ENCODE data around the gene MAN2A1. TPM values are rescaled to one million over a fixed set of nuclear protein-coding genes. Genes with fewer than 3 reads are reported as not detected.

MAN2A1 gene
- polyA plus RNA-seq, 6 donors from 2014 or later, result 8.4 to 20.6 (median 17.1) TPM

- H3K4me3 Mint-ChIP-seq, result peak overlapping the region; percentile 81 to 96 (median 90)
- ATAC-seq (ENCODE audit: low read depth in 2 of 2) (peak; percentile 74), DNase-seq (peak; percentile 78)
- H3K36me3 Mint-ChIP-seq, result no peaks in the 10 kb centered on the region
- H3K4me1 Mint-ChIP-seq, result peaks cover 30 to 40% (median 31%) of the 10 kb centered on the region in 3 donors
- H3K9me3 Mint-ChIP-seq, result peaks cover 0 to 14% (median 9%) of the 10 kb centered on the region in 7 donors
- peak overlapping the region; percentile 76 to 98 (median 97) for H3K27ac Mint-ChIP-seq
- H3K27me3 Mint-ChIP-seq, result peaks cover 0 to 5% (median 0%) of the 10 kb centered on the region in 3 donors
Observed at GRCh38 chr5:109688970-109689739, 572 bp upstream of the MAN2A1 start.

DNA sequence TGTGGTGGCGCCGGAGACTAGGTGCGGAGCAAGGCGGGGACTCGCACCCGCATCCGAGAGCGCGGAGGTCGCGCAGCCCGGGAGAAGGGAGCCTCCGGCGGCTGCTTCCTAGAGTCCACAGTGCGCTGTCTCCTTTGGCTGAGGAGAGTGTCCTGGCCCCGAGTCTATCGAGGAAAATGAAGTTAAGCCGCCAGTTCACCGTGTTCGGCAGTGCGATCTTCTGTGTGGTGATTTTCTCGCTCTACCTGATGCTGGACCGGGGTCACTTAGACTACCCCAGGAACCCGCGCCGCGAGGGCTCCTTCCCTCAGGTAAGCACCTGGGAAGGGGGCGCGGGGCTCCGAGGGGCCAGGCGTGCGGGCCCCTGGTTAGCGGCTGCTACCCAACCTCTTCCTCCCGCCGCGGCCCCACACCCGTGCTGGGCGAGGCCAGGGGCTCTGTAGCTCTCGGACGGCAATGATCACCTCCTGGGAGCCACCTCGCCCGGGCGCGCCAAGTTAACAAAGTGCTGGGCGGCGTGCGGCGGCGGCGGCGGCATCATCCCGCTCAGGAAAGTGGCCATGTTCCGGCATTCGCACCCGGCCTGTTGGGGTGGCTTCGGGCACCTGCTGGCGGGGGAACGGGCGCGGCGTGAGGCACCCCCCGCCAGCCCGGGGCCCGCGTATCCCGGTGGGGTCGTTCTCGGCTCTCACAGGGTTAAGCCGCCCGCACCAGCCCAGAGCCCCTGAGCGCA is 681 bp downstream of the MAN2A1 start:
- DNase-seq (peak; percentile 57), ATAC-seq (ENCODE audit: low read depth in 2 of 2) (peak; percentile 7 to 9)
- Mint-ChIP-seq H3K36me3 (no peaks in the 10 kb centered on the region), H3K4me3 (peak overlapping the region; percentile 81 to 96 (median 90)), H3K9me3 (peaks cover 0 to 14% (median 9%) of the 10 kb centered on the region in 7 donors), H3K27me3 (no peaks in the 10 kb centered on the region), H3K27ac (peak overlapping the region; percentile 80 to 97 (median 92)), H3K4me1 (peaks cover 39 to 53% (median 44%) of the 10 kb centered on the region in 3 donors)

DNA sequence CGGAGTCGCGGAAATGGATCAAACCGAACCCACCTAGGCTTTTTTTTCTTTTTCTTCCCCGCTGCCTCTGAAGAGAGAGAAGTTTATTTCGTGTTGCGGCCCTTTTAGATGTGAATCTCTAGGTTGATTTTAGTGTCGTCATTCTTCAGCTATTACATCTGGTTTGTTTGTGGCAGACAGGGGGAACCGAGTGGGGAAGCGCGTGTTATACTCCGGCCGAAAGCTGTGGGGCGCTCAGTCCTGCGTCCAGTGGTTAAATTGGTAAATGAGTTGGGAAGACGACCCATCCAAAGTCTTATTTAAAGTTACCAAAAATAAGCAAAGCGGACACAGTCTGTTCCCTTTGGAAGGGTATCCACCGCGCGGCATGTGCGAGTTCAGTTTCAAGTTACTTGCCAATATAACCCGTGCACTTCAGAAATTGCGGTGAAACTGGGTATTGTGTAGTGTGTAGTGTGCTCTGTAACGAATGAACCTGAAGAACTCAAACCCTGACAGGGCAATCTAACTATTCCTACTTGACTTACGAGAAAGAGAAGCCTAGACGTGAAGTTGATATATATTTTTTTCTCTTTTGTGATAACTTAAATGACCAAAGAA is 1.3 kb downstream of the MAN2A1 start:
- DNase-seq (peak; percentile 69), ATAC-seq (ENCODE audit: low read depth in 2 of 2) (peak; percentile 44 to 45)
- peaks cover 0 to 14% (median 9%) of the 10 kb centered on the region in 7 donors for H3K9me3 Mint-ChIP-seq
- peak overlapping the region; percentile 80 to 97 (median 92) for H3K27ac Mint-ChIP-seq
- H3K27me3 Mint-ChIP-seq, result no peaks in the 10 kb centered on the region
- peak overlapping the region; percentile 81 to 96 (median 90) for H3K4me3 Mint-ChIP-seq
- peaks cover 43 to 59% (median 51%) of the 10 kb centered on the region in 3 donors for H3K4me1 Mint-ChIP-seq
- no peaks in the 10 kb centered on the region for H3K36me3 Mint-ChIP-seq

DNA sequence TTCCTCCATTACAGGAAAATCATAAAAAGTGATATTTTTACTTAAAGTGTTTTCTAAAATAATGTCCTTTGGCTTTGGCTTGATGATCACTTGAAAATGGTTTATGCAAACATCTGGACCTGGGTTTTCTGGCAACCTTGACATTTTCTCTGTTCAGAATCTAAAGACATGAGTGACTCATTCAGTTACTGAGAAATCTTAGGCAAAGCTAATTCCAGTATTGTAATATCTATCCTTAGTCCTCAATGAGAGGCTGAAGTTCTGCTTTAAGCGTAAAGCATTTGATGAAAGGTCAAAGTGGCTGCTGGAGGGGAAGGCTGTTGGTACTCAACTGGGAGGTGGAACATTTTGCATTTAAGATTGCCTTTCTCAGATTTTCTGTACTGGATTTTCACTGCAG is 2.3 kb downstream of the MAN2A1 start:
- Mint-ChIP-seq H3K4me1 (peaks cover 51 to 69% (median 60%) of the 10 kb centered on the region in 3 donors), H3K36me3 (no peaks in the 10 kb centered on the region), H3K27me3 (no peaks in the 10 kb centered on the region), H3K4me3 (peak overlapping the region; percentile 51 to 95 (median 82)), H3K27ac (peak overlapping the region in 4 of 6 donors; percentile 6 to 97 (median 74)), H3K9me3 (peaks cover 0 to 14% (median 9%) of the 10 kb centered on the region in 7 donors)
- no peak for ATAC-seq (ENCODE audit: low read depth in 2 of 2)
- no peak for DNase-seq

DNA sequence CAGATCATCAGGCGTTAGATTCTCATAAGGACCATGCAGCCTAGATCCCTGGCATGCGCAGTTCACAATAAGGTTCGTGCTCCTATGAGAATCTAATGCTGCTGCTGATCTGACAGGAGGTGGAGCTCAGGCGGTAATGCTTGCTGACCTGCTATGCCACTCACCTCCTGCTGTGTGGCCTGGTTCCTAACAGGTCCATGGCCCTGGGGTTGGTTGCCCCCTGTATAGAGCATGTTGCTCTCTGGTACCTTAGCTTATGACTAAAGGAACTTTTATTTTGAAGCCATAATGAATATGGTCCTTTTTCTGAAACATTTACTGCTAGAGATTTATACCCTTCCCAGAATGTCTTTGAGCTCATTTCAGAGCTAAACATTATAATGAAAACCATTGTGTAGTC is 3.1 kb downstream of the MAN2A1 start:
- peaks cover 0 to 12% (median 8%) of the 10 kb centered on the region in 7 donors for H3K9me3 Mint-ChIP-seq
- H3K27ac Mint-ChIP-seq, result peak overlapping the region in 2 of 6 donors; percentile 22 to 89
- no peaks in the 10 kb centered on the region for H3K27me3 Mint-ChIP-seq
- peak overlapping the region in 7 of 8 donors; percentile 32 to 95 (median 83) for H3K4me3 Mint-ChIP-seq
- ATAC-seq (ENCODE audit: low read depth in 2 of 2), result no peak
- peaks cover 56 to 75% (median 61%) of the 10 kb centered on the region in 3 donors for H3K4me1 Mint-ChIP-seq
- H3K36me3 Mint-ChIP-seq, result no peaks in the 10 kb centered on the region
- DNase-seq, result no peak

DNA sequence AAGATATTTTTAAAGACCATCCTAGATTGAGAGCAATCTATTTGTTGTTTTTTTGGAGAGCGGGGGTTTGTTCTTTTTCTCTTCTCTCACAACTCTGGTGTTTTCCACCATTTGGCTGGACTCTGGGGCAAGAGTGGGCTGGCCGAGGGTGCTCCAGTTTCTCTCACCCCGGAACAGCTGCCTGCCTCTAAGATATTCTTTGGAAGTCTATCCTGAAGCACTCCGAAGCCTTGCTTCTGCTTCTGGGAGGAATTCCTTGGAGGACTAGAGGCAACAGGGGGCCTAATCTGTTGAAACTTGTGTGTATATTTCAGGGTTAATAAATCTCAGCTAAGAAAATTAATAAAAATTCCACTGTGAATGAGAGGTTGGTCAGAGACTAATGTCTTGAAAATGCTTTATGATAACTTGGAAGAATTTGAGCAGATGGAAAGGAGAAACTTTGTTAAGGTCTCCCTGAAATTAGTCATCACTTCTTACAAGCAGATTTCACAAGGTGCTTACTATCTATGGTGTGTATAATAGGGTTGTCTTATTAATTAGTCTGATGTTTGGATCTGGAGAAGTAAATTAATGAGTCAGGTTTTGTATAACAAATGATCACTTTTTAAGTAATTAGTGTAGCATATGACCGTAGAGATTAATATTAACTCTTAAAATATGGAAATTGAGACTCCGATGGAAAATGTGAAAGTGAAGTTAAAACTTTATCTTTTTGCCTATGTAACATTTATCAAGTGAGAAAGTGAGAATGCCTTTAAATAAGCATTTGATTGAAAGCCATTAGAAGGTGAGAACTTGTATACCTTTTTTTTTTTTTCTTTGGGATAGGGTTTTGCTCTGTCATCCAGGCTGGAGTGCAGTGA is 4.0 kb downstream of the MAN2A1 start:
- Mint-ChIP-seq H3K4me1 (peaks cover 62 to 77% (median 70%) of the 10 kb centered on the region in 3 donors), H3K4me3 (peak overlapping the region in 7 of 8 donors; percentile 12 to 86 (median 71)), H3K36me3 (no peaks in the 10 kb centered on the region), H3K27me3 (no peaks in the 10 kb centered on the region), H3K9me3 (peaks cover 0 to 3% (median 2%) of the 10 kb centered on the region in 7 donors), H3K27ac (peak overlapping the region in 5 of 6 donors; percentile 8 to 95 (median 89))
- no peak for DNase-seq
- ATAC-seq (ENCODE audit: low read depth in 2 of 2), result no peak

DNA sequence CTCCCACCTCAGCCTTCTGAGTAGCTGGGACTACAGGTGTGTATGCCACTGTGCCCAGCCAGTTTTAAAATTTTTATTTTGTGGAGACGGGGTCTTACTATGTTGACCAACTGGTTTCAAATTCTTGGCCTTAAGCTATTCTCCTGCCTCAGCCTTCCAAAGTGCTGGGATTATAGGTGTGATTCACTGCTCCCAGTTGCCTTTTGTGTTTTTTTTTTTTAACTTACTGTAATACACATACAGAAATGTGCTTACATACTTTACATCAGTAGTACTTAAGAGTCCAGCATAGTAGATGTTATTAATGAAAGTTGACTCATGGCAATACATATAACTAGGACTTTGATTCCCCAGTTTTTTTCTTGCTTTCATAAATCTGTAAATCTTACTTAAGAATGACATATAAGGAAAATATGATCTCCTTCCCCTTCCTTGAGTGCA is 4.7 kb downstream of the MAN2A1 start:
- H3K27me3 Mint-ChIP-seq, result no peaks in the 10 kb centered on the region
- ATAC-seq (ENCODE audit: low read depth in 2 of 2), result no peak

GRCh38 chr5:109695005-109695926 is 5.5 kb downstream of the MAN2A1 start:
- Mint-ChIP-seq H3K27ac (peak overlapping the region; percentile 89 to 96 (median 95)), H3K4me3 (peak overlapping the region; percentile 77 to 90 (median 84)), H3K9me3 (no peaks in the 10 kb centered on the region), H3K4me1 (peaks cover 74 to 89% (median 84%) of the 10 kb centered on the region in 3 donors), H3K36me3 (no peaks in the 10 kb centered on the region), H3K27me3 (no peaks in the 10 kb centered on the region)
- peak; percentile 38 to 43 for ATAC-seq (ENCODE audit: low read depth in 2 of 2)
- DNase-seq, result peak; percentile 46

More for the DNA sequence above, 4.7 kb downstream of the MAN2A1 start:
- Mint-ChIP-seq H3K4me1 (peaks cover 67 to 81% (median 77%) of the 10 kb centered on the region in 3 donors), H3K9me3 (no peaks in the 10 kb centered on the region), H3K36me3 (no peaks in the 10 kb centered on the region), H3K4me3 (peak overlapping the region in 7 of 8 donors; percentile 9 to 90 (median 83)), H3K27ac (peak overlapping the region in 5 of 6 donors; percentile 48 to 95 (median 89))
- DNase-seq, result no peak

GRCh38 chr5:109697339-109697738 is 7.6 kb downstream of the MAN2A1 start:
- ATAC-seq (ENCODE audit: low read depth in 2 of 2) (no peak), DNase-seq (no peak)
- Mint-ChIP-seq H3K27me3 (no peaks in the 10 kb centered on the region), H3K4me3 (peak overlapping the region in 2 of 8 donors; percentile 14 to 15), H3K4me1 (peaks cover 76 to 96% (median 87%) of the 10 kb centered on the region in 3 donors), H3K9me3 (no peaks in the 10 kb centered on the region), H3K36me3 (no peaks in the 10 kb centered on the region), H3K27ac (peak overlapping the region in 5 of 6 donors; percentile 17 to 94 (median 74))

DNA sequence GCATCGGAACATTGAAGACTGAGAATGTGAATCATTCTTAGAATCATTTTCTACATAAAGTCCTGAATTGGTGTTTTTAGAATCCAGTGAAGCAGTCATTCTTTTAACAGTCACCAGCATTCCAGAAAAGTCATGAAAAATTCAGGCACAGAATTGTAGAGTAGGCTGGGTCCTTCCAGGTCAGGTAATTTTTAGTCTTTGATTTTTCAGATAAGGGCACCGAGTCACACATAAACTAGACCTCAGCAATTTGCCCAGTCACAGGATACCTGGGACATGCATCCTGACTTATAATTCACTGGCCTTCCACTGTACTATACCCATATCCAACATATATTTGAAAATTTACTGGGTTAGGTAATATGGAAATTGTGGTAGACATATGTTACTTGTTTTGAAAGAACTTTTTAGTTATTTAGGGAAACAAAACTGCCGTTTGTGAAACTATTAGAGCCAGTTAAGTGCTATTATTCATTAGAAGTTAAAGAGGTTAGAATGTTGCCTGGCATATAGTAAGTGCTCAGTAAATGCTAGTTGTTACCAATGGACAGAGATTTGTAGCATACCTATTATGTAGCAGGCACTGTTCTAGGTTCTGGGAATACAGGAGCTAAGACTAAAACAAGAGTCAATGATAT is 10.9 kb downstream of the MAN2A1 start:
- Mint-ChIP-seq H3K4me1 (peaks cover 58 to 82% (median 64%) of the 10 kb centered on the region in 3 donors), H3K27ac (peak overlapping the region in 3 of 6 donors; percentile 43 to 82 (median 73)), H3K36me3 (no peaks in the 10 kb centered on the region), H3K27me3 (no peaks in the 10 kb centered on the region), H3K4me3 (peak overlapping the region in 6 of 8 donors; percentile 10 to 80 (median 62)), H3K9me3 (no peaks in the 10 kb centered on the region)
- no peak for DNase-seq
- ATAC-seq (ENCODE audit: low read depth in 2 of 2), result no peak

DNA sequence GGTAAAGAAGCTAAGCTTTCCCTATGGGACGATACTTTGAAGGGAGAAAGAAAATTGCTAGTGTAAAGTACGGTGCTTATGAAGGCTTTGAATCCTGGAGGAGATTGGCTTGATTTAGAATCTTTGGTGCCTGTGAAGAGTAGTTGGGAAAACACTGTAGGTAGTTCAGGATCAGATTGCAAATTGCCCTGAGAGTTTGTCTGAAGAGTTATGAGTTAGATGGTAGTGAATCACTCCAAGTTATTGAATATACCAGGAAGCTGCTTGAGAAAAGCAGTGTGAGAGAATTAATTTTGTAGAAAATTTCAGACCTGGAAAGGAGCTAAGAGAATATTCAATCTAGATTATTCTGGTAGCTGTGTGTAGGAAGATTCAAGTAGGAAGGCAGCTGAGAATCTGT is 11.5 kb downstream of the MAN2A1 start:
- Mint-ChIP-seq H3K4me1 (peaks cover 59 to 78% (median 61%) of the 10 kb centered on the region in 3 donors), H3K27me3 (no peaks in the 10 kb centered on the region), H3K9me3 (no peaks in the 10 kb centered on the region), H3K4me3 (peak overlapping the region in 1 of 8 donors; percentile 49), H3K36me3 (no peaks in the 10 kb centered on the region), H3K27ac (peak overlapping the region in 4 of 6 donors; percentile 4 to 66 (median 46))
- DNase-seq, result no peak
- ATAC-seq (ENCODE audit: low read depth in 2 of 2), result no peak
